ENCODE results near the gene SBDS.
"Not testable (repeated sequence)": the region's sequence is repeated elsewhere in the genome, so short reads cannot be mapped to it uniquely, and the experiment has no call there.

SBDS gene

DNA sequence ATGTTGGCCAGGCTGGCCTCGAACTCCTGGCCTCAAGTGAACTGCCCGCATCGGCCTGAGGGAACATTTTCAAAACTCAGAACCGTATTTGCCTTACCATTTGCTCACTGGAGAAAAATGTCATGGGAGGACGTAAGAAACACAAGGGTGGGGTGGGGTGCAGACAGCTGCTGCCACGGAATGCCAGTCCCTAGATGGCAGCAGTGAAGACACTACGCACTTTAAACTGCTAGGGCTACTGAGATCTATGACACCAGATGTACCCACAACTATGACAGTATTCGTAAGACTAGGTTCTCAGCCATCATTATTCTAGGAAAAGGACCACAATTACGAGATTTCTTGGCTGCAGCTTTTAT is 716 bp downstream of the SBDS start:
- peak; percentile 28 for DNase-seq (ENCODE audit: low read depth)

DNA sequence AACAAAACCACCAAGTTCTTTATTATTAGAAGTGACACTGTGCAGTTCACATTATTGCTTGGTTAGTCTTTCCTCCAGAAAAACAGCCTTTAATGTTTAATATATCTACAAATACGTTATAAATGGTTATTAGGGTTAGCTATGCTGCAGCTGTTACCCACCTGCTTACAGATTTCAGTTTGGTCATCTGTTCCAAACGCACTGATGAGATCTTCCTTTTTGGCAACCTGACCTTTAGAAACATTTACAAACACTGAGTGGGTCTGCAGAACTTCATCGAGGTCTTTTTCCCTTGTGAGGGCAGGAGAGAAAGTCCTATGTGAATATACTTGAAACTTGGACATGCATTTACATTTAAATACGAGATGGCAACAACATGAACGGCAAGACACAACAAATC is 1.3 kb downstream of the SBDS start:
- DNase-seq (ENCODE audit: low read depth), result not testable (repeated sequence)

DNA sequence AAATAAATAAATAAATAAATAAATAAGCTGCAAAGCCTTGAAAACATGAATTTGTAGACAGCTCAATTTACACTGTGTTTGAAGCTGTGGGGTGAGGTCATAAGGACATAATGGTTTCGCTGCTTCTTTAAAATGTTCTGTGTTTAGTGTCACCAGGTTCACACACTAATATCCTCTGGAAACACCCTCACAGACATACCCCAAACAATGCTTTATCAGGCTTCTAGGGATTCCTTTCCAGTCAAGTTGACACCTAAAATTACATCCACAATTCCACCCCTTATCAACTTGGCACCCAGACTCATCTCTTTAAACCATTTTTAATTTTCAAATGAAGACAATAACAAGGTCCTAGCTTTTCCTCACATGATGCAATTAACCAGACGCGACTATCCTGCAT is 5.8 kb downstream of the SBDS start:
- DNase-seq (ENCODE audit: low read depth), result not testable (repeated sequence)

DNA sequence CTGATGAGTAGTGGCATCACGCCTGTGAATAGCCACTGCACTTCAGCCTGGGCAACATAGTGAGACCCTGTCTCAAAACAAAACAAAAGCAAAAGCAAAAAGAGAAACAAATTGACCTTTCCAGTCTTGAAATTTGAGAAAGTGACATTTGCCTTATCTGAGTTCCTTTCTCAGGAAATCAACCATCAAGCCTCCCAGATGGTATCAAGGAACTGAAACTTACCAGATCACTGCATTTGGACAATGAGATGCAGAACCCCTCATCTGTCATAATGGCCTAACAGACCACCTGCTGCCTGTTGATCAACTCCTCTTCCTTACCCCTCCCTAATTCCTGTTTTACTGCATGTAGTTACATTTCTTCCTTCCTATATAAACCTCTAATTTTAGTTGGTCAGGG is 15.1 kb downstream of the SBDS start:
- not testable (repeated sequence) for DNase-seq (ENCODE audit: low read depth)

DNA sequence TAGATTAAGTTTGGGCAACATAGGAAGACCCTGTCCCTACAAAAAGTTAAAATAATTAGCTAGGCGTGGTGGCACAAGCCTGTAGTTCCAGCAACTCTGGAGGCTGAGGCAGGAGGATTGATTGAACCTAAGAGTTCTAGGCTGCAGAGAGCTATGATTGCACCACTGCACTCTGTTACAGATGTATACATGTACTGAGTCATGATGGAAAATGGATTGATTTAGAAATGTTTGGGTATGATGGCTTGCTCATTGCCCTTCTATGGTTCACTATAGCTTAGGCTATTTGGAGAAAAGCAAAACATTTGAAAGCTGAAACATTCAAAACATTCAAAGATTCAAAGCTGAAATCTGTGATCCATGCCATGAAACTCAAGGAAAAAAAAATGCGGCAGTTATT is 16.4 kb downstream of the SBDS start:
- DNase-seq (ENCODE audit: low read depth), result peak; percentile 1

DNA sequence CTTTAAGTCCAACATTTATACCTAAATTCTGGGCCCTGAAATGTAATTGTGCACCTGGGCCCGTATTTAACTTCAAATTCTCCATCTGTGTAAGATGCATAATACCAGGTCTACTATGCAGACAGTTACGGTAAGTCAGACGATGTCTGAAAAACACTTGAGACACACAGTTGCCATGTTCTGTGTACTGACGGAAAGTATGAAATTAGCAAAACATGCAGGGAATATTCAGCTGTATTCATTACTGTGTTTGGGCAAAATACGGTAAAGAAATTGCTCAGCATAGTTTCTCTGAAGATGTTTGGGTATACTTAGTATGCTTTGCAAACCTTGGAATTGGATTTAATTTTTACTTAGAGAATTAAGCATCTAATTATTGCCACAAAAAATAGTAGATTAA is 17.1 kb downstream of the SBDS start:
- not testable (repeated sequence) for DNase-seq (ENCODE audit: low read depth)

DNA sequence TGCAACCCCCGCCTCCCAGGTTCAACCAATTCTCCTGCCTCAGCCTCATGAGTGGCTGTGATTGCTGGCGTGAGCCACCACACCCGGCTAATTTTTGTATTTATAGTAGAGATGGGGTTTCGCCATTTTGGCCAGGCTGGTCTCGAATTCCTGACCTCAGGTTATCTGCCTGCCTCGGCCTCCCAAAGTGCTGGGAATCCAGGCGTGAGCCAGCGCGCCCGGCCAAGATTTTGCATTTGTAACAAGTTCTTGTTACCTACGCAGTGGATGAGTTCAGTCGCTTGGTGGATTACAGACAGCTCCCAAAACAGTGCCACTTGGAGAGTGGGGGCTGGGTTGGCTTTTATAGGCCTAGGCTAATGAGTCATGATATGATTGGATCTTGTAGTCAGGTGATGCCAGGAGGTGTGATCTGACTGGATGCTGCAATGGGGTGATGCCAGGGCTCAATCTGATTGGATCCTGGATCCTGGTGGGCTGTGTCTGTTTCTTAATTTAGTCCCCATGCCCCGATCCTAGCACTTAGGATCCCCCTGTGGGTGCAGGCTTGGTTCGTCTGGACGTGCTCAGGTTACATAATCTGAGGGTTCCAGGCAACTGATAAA is 20.3 kb downstream of the SBDS start:
- DNase-seq (ENCODE audit: low read depth), result no peak

DNA sequence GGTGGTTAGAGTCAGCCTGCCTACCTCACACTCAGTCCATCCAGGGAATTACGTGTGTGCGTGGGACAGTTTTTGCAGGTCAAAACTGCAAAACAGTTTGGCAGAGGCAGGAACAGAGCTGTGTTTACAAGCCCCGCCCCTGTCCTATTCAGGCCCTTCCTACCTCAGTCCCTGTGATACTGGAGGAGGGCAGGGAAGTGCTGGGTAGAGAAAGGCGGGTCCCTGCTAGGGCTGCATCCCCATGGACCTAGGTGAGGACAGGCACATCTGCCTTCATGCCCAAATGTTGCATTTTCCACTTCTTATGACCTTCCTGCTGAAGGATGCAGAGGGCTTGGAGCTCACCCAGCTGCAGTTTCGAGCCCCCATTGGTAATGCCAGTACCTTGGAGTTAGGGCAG is 25.1 kb downstream of the SBDS start:
- no peak for DNase-seq (ENCODE audit: low read depth)

DNA sequence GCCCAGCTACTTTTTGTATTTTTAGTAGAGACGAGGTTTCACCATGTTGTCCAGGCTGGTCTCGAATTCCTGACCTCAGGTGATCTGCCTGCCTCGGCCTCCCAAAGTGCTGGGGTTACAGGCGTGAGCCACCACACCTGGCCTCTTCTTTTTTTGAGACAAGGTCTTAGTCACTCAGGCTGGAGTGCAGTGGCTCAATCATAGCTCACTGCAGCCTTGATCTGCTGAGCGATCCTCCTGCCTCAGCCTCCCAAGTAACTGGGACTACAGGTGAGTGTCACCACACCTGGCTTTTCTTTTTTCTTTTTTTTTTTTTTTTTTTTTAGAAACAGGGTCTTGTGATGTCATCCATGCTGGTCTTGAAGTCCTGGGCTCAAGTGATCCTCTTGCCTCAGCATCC is 26.4 kb downstream of the SBDS start:
- not testable (repeated sequence) for DNase-seq (ENCODE audit: low read depth)

DNA sequence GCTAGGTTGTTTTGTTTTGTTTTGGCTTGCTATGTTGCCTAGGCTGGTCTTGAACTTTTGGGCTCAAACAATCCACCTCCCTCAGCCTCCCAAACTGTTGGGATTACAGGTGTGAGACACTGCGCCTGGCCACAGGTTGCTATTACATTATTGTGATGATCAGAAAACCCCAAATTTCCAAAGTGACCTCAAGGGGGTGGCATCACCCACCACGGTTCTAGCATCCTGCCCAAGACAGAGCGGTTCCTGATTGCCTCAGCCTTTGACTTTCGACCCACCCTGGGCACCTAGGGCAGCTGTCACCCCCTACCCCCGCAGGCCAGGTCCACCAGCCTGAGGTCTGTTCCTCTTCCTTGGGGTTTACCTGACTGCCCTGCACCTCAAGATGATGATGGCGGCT is 28.4 kb downstream of the SBDS start:
- no peak for DNase-seq (ENCODE audit: low read depth)

DNA sequence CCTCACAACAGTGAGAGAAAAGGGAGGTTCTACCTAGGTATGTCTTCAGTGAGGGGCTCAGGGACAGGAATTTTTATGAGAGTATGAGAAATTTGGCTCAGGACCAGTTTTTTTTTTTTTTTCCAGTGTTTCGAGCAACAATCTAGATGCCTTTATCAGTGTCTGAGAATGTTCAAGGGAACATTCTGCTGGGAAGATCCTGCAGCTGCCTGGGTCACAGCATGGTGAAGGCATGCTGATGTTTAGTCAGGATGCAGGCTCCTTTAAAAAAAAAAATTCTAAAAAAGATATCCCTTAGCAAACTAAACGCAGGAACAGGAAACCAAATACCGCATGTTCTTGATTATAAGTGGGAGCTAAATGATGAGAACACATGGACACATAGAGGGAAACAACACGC is 31.0 kb downstream of the SBDS start:
- DNase-seq (ENCODE audit: low read depth), result peak; percentile 32

DNA sequence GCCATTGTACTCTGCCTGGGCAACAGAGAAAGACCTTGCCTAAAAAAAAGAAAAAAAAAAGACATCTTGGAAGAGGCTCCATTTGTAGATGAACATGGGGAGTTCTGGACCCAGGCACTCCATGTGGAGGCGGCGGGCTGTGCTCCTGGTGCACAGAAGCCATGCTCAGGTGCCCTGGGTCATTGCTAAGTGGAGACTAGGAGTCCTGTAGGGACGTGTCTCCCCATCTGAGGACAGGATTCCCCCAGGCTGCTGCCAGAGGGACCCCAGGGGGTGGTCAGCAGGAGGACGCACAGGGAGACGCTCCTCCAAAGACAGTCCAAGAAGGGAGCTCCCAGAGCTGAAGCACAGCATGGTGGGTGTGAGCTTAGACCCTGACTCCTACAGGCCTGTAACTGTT is 34.3 kb downstream of the SBDS start:
- DNase-seq (ENCODE audit: low read depth), result no peak

DNA sequence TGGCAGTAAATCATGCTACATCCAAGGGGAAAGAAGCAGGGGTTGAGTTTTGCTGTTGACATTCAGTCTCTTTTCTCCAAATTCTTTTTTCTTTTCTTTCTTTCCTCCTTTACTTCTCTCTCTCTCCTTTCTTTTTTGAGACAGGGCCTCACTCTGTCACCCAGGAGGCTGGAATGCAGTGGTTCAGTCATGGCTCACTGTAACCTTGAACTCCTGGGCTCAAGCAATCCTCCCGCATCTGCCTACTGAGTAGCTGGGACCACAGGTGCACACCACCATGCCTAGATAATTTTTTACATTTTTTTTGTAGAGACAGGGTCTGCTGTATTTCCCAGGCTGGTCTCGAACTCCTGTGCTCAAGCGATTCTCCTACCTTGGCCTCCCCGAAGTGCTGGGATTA is 35.2 kb downstream of the SBDS start:
- DNase-seq (ENCODE audit: low read depth), result no peak

DNA sequence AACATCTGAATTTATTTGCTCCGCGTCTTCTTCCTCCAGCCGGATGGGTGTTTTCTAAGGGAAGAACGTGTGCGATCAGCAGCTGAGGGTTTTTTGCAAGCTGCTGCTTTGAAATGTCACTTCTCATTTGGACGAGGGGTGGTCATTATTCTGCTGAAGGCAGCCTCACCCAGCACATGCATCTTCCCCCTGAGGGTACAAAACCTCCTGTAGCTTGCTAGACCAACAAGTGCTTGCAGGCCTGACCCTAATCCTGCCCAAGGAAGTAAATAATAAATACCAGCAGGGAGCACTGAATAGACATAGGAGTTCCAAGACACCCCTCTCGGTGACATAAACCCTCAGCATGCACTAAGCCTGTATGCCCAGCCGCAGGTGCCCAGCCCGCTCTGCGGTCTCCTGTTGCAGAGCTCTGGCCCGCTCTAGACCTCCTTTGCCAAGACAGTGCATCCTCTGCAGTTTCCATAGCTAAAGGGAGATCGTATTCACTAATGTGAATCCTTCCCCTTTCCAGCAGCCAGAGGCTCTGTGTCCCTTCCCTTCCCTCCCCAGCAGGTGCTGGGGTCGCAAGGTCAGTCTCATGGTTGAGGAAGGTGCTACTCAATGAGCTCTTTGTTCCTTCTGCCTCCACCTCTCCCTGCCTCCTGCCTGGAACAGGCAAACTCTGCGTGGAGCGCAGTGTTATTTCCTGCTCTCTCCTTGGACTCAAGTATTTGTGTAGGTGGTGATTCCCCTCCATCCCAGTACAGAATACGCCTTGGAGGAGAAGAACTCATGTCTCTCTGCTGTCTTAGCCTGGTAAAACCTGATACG is 36.6 kb downstream of the SBDS start:
- DNase-seq (ENCODE audit: low read depth), result no peak

DNA sequence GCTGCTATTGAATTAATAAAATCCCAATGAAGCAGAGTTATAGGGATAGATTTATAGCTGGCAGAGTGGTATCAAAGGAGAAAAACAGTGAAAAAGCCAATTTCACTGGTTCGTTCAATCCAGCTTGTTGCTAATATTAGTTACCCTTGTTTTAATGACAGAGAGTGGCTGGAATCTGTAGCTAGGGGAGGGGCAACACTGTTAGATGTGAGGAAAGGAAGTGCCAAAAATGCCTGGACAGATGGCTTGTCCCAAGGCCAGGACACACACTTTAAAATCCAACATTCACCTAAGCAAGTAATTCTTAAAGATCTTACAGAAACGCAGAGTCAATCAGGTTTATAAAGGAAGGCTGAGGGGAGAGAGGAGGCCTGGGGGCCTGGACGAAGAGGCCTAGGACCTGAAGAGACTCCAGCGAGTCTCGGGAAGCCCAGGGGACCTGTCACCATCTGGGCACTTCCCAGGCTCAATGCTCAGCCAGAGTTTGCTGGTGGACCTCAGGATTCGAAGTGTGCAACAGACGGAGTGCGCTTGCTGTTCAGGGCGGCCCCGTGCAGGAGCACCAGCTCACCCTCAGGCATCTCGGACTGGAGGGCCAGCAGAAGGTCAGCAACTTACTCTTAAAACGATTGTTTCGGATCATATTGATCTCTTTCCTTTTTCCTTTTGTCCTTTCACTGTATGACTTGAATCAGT is 37.6 kb downstream of the SBDS start:
- DNase-seq (ENCODE audit: low read depth), result no peak

DNA sequence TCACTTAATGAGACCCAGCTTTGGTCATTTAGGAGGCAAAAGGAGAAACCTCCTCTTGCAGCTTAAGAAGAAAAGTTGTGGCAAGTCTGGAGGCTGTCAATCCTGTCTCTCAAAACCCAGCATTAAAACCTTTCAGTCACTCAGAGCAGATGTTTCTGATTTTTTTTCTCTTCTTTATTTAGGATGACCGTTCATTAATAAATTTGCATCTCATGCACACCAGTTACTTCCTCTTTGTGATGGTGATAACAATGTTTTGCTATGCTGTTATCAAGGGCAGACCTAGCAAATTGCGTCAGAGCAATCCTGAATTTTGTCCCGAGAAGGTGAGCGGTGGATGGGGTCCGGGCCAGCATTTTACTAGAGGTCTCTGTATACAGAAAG is 42.4 kb downstream of the SBDS start:
- no peak for DNase-seq (ENCODE audit: low read depth)

DNA sequence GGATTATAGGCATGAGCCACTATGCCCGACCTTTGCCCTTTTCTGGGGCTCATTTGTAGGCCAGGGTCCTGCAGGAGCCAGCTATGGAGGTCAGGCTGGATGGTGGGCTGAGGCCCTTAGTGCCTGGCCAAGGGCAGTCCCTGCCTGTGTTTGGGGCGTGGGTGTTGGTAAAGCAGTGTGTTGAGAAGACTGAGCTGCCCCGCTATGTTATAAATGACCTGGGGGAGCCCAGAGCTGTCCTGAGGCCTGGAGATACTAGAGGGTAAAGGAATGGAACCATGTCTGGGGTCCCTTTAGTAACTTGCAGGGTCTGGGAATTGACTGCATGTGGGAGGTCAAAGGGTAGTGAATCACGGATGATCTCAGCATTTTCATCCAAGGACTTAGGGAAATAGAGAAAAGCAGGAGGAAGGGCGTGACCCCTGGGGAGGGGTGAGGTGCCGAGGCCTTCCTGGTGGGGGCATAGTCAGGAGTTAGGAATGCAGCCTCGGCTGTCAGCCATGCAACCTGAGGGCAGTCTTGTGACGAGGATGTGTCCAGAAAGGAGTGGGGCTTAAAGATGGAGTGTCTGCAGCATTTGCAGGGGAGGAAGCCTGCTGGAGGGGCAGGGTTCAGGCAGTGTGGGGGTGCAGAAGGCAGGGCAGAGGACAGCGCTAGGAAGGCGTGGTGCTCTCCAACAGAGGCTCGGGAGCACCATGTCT is 42.9 kb downstream of the SBDS start:
- DNase-seq (ENCODE audit: low read depth), result peak; percentile 17

DNA sequence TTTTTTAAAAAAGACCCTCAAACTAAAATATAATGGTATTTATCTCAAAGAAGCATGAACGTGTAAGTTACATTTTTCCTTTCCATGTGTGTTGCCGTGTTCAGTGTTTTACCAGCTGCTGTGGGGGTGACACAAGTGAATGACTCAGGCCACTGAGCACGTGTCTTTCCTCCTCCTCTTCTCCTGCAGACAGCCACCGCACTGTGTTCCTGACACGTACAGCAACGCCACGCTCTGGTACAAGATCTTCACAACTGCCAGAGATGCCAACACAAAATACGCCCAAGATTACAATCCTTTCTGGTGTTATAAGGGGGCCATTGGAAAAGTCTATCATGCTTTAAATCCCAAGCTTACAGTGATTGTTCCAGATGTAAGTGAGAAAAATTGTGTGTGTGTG is 44.6 kb downstream of the SBDS start:
- no peak for DNase-seq (ENCODE audit: low read depth)

DNA sequence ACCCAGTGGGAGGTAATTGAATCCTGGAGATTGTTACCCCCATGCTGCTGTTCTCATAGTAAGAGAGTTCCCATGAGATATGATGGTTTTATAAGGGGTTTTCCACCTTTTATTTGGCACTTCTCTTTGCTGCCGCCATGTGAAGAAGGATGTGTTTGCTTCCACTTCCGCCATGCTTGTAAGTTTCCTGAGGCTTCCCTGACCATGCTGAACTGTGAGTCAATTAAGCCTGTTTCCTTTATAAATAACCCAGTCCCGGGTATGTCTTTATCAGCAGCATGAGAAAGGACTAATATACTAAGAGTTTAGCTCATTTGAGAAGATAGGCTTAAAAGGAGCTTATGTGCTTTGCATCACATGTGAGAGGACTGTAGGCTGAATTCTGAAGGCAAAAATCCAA is 45.1 kb downstream of the SBDS start:
- DNase-seq (ENCODE audit: low read depth), result no peak

DNA sequence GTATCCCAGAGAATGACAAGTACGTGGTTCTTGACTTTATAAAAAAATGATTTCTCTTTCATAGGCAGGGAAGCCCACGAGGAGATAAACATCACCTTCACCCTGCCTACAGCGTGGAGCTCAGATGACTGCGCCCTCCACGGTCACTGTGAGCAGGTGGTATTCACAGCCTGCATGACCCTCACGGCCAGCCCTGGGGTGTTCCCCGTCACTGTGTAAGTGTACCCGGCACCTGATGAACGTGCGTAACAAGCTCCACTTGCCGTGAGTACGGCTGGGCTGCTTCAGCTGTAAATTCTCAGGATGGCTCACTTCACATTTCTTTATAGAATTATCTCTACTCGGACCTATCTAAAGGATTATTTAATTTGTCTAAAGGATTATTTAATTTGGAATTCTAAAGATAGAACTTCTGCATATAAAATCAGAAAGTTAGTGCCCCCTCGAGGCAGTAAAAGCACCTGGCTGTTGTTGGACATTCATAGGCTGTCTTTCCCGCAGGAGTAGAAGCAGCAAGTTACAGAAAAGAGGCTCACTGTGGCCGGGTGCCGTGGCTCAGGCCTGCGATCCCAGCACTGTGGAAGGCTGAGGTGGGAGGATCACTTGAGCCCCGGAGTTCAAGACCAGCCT is 46.8 kb downstream of the SBDS start:
- no peak for DNase-seq (ENCODE audit: low read depth)

DNA sequence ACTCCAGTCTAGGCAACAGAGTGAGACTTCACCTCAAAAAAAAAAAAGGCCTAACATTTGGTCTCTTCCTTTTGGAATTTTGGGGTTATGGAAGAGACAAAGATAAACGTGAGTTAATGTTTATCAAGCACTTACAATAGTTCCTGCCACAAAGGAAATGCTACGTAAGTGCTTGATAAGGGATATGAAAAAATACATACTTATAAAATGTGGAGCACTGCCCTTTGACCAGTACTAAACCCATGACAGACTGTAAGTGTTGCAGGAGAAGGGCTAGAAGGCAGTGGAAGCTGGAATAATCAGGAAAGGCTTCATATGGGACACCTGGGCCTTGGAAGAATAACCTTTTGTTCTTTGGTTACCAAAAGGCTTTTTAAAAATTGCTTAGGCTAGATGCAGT is 48.8 kb downstream of the SBDS start:
- DNase-seq (ENCODE audit: low read depth), result no peak

DNA sequence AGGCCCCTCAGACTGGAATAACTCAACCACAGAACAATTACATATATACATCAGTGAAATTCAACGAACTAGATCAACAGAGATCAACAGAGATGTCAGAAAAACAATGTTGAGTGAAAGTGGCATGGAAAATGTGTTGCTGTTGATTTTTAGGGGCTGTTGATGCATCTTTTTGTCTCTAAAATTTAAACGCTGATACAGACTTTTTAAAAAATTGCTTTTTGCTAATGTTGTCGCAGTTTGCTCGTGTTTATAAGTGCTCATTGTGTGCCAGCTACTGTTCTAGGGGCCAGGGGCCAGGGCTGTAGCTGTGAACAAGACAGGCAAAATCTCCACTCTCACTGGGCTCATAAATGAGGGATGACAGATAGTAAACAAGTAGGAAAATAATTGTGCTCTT is 56.1 kb downstream of the SBDS start:
- no peak for DNase-seq (ENCODE audit: low read depth)
